ENCODE results near the gene GCK. TPM values are rescaled to one million over a fixed set of nuclear protein-coding genes. Genes with fewer than 3 reads are reported as not detected.

Gene GCK
- total RNA-seq, 1 donor from 2014 or later: 0.79 TPM

DNA sequence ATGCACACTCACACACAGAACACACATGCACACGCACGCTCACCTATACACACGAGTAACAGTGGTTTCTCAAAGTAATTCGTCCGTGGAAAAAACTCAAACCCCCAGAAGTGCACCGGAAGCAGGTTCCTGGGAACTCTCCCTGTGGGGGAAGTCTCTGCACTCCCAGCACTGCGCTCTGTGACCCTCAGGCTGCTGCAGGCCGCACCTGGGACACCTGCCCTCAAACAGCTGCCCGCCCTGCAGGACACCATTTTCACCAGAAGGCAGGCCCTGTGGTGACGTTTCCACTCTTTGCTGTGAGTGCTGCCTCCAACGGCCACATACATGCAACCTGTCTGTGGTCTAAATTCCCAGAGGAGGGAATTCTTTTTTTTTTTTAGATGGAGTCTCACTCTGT lies 32.8 kb upstream of the GCK start:
- no peak for DNase-seq

DNA sequence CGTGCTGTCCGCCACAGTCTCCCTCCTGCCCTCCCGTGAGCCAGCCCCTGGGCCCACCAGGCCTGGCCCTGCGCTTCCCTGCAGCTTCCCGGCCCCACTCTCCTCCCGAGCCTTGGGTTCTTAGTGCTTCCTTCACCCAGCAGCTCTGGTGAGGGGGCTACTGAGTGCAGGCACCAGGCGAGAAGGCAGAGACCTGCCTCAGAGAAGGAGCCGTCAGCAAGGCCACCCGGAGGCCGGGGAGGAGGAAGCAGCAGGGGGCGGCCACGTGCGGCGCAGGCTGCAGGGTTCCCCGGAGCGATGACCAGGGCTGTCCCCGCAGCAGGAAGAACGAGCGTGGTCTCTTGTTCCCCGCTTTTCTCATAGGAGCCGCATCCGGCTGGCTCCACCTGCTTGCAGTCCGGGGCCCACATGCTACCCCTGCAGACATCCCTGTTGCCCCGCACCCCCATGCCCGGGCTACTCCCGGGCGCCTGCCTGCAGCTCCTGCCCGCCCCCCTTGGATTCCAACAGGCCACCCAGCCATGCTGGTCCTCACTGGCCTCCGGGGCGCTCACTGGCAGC lies 32.1 kb upstream of the GCK start:
- DNase-seq: no peak

DNA sequence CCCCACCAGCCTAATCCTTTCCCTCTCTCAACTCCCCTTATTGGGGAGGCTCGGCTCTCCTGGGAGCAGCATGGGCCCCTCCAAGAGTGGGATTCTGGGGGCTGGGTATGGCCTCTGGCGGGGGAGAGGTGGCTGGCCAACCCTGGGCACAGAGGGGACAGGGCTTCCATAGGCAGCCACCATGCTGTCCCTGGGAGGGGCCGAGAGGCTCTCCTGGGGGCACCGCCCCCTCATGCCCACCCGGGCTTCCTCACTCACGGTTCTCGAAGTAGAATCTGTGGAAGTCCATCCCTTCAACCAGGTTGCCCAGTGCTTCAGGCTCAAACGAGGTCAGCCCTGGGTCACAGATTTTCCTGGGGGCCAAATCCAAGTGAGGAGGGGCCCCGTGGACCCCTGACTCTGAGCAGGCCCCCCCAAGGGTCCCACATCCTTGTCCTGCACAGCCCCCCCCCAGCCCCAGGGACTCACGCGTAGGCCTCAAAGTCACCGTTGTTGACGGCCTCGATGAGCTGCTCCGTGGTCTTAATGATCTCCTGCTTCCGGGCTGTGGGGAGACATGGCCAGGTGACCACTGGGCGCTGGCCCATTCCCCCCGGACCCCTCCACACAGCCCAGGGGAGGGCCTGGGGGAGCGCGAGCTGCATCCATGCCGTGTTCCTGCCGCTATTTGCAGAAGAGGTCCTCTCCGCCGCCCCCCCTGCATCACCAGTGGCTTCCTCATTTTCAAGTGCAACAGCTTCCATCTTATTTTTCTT lies 31.3 kb upstream of the GCK start:
- DNase-seq: no peak

DNA sequence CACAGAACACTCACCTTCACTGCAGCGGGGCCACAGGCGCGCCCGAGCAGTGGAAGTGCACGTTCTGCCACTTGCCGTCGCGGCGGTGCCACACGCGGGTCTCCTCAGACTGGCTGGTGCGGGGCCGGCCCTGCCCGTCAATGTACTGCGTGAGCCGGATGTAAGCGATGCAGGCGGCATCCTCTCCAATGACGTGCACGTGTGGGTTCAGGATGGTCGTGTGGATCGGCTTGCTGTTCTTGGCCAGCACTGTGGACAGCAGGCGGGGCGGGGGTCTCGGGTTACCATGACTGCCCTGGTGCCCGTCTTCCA lies 30.8 kb upstream of the GCK start:
- no peak for DNase-seq

DNA sequence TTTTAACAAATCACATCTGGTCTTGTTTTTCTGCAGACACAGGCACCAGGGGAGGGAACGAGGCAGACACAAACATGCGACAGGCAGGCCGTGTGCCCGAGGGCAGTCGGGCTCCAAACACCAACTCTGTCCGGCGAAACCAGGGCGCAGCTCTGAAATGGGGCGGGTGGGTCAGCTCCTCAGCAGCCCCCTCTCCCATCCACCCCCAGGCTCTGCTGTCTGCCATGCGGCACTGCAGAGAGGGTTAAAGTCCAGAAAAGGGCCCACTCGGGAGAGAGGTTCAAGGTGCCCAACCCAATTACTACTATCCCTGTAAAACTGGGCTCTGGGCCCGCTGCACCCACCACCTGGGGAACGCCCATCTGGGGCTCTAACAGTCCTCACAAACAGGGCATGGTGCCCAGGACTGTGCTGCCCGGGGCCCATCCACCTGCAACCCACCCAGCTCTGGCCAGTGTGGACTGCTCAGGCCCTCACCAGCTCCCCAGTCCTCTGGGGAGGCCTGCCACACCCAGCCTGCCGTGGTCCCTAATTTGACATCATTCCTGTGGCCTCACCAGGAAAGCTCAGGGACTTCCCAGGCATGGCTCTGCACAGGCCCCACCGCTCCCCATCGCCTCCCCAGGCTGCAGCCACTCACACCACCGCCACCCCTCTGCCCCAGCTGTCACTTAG lies 30.3 kb upstream of the GCK start:
- no peak for DNase-seq

DNA sequence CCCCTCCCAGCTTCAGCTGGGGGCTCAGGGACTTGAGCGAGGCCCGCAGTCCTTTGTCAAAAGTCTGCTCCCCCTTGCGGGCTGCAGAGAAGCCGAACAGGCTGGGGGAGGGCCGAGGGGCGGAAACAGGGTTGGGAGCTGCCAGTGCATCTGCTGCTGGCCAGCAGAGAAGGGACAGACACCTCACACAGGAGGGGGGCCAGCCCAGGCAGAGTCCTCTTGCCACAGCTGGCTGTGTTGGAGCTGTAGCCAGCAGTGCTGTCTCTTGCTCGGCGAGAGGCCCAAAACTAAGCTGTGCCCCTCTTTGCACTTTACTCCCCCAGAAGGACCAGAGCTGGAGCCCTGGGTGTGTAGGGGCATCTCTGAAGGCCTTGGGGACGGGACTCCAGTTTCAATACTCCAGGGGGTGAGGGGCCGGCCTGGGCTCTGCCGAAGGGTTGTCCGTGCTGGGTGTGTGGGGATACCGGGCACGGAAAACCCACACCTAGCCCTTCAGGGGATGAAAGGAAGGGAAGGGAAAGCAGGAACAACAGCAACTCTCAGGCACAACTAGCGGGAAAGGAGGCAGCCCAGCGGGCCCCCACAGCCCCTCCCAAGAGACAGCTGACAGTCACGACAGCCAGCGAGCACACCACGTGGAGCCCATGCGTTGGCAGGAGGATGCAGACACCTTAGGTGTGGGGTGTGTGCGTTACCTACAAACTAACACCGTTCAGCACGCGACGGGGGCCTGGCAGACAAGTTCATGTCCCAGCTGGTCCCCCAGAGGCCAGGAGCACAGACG lies 29.4 kb upstream of the GCK start:
- no peak for DNase-seq

DNA sequence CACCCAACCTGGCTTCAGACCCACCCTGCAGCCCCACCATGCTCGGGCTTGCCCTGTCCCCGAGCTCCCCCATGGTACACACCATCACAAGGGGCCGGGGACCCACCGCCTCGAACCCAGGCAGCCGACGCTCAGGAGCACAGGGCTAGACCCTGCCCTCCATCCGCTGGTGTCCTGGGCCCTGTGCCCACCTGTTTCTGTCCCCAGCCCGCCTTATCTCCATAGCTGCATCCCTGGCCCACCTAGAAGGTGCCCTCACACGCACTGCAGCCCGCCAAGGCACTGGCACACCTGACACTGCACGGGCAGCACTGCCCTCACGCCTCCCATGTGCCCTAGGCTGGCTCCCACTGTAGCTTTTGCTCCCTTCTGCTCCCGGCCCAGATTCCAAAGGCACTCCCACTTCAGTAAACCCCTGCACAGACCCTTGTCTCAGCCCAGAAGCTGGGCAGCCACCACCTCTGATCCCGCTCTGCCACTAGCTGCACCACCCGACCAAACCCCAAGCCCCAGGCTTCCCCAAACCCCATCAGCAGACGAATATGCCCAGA lies 28.7 kb upstream of the GCK start:
- no peak for DNase-seq

DNA sequence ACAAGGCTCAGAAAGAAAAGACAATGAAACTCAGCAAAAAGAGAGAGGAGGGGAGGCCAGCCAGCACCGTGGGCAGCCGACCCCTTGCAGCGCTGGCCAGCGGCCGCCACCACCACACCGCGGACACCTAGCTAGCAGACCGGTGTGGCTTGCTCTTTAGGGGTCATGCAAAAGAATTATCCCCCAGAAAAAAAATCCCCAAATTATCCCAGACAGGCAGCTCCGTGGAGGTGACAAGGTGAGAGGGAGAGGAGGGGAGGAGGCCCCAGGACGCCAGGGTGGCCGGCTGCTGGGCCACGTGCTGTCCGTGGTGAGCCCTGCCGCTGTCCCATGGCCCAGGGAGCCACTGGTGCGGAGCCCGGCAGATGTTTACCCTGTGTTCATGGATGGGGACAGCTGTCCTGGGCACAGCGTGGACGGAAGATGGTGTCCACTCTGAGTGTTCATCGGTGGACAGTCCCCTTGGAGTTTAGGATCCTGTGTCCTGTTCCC lies 28.0 kb upstream of the GCK start:
- DNase-seq: no peak

DNA sequence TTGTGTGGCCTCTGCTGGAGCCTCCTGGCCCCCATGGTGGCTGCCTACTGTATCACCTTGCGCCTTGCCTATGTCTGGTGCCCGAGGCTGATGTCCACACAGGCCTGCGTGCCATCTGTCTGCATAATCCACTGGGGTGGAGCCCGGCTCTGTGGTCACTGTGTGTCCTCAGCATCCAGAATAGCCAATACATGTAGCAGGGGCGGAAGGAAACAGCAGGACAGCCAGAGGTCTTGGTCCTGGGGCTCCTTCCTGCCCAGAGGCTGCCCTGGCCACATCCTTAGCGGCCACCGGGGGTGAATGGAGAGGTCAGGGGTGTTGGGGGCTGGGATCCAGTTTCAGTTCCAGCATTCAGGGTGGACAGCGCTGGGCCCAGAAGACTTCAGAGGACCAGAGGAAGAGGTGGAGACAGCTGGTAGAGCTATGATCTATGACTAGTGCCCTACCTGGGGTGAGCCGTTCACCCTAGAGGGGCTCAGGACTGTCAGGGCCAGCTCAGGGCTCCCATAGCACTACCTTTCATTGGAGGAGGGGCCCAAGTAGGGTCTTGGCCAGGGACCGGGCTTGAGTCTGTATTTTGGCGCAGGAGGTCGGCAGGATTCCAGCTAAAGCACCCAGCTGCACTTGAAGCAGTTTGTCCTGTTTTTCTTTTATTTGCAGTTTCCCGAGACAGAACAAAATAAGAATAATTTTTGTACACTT lies 27.4 kb upstream of the GCK start:
- no peak for DNase-seq

DNA sequence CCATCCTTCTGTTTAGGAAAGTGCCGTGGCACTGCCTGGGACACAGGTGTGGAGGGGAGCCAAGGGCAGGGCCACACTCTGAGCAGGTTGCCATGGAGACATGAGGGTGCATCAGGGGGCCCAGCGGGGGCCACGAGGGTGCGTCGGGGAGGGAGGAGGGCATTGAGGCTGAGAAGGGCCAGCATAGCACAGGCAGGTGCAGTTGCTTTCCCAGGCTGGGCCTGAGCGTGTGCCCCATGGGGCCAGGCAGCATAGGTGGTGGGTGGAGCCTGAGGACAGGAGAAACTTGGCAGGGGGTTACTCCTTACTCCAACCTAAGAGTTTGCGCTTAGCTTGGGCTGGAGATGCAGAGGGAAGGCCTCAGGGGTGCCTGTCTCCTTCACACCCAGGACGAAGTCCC lies 26.8 kb upstream of the GCK start:
- DNase-seq: no peak

DNA sequence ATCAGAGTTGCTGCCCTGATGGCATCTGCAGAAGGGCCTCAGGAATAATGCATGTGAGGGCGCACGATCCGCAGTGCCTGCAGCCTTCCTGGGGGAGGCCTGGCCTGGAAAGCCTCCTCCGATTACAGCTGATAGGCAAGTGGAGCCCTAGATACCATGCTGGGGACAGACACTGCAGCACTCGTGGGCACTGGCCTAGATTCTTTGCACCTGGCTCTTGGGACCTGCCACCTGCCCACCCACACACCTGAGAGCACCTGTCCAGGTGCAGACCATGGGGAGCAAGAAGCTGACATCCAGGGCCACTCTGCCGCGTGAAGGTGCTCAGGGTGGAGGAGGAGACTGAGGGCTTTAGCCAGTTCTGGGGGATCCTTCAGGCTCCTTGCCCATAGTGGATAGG lies 26.3 kb upstream of the GCK start:
- no peak for DNase-seq

DNA sequence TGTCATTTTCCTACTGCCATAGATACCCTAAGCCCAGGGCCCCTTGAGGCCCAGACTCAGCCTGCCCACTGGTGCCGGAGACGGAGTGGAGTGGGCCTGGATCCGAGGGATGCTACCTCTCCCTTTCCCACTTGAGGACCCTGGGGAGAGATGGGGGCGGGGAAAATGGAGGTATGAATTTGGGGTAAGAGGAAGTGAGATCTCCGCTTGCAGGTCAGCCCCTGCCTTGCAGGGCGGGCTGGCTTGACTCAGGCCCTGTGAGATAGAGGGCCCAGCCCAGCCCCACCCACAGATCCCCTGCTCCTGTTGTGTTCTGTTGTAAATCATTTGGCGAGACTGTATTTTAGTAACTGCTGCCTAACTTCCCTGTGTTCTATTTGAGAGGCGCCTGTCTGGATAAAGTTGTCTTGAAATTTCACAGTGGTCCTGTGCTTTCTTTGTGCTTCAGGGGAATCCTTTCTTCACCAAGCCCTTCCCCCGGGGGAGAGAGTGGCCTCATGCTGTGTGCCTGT lies 24.7 kb upstream of the GCK start:
- DNase-seq: no peak

DNA sequence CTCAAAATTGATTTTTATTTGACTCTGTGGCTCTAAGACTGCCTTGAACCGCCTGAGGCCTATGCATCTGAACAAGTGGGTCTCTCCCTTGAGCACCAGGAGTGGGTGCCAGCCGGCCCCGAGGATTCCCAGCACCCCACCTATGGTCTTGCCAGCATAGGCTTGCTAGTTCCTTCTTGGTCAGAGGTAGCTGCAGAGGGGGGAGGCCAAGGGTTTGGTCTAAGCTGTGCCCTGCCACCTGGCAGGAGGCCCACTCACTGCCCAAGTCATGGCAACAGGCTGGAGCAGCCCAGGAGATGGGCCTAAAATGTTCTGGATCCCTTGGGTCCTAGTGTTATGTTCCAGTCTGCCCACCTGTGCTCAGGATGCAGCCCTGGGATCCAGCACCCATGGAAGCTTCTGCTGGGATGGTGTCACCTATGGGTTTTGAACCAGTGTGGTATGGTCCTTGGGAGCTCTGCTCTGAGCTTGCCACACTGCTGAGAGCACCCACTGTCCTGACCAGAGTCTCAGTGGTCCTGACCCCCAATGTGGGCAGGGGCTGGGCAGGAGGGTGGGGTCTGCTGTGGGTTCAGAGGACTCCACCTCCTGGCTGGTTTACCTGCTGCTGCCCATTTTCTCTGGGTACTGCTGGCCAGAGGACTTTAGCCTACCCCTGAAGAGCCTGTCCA lies 24.1 kb upstream of the GCK start:
- DNase-seq: no peak

DNA sequence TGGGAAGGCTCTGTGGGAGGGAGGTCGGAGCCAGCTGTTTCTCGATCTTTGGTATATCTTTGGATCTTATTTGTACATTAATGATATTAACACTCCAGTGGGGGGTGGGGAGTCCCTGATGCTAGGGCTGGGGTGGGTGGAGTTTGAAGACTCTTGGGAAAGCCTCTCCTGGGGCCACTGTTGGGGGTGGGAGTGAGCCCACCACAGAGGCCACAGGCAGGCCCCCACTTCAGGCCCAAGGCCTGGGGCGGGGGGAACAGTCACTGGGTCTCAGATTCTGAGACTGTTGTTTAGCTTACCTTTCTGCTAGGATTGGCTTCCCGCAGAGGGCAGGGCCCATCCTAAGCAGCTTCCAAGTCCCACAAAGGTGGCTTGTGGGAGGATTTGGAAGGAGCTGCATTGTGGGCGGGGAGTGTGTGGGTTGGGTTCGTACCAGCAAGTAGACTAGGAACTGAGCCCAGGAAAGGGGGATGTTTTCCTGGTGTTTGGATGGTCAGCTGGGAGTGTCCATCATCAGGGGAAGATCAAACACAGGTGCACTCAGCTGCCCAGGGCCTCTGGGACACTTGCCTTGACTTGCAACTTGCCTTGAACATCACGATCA lies 23.4 kb upstream of the GCK start:
- DNase-seq: no peak

DNA sequence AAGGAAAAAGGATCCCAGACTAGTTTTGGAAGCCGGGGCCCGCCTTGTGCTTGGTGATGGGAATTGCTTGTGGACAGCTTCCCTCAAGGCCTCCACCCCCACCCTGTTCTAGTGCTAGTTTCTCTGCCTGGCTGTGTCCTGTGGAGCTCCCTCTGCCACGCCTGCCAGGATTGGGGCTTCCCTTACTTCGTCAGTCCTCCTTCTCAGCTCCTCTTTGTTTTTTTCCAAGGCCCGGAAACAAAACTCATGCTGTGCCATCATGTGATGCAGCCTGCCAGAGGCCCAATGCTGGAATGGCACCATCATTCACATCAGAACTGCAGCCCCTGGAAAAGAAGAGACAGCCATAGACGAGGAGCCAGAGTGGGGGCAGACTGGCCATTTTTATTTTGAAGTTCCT lies 22.8 kb upstream of the GCK start:
- no peak for DNase-seq

DNA sequence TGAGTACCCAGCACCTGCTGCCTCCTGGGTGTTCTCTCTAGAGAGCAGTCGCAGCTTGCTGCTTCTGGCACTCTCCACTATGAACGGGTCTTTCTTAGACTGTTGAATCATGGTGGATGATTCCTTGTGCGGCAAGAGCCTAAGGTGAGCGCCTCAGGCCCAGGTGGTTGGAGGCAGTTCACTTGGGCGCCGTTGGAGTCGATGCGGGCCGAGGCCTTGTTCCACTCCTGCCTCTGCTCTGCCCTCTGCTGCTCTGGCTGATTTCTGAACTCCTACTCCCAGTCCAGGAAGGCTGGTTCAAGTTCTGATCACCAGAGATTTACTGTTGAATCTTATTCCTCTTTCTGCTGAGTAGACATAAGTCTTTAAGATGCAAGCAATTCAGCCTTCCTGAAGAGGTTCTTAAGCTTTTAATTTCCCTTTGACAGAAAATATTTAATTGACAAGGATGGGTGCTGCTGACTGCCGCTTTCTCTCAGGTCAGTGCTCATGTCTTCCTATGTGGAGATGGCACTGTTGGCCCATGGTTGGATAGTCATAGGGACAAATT lies 22.0 kb upstream of the GCK start:
- no peak for DNase-seq

DNA sequence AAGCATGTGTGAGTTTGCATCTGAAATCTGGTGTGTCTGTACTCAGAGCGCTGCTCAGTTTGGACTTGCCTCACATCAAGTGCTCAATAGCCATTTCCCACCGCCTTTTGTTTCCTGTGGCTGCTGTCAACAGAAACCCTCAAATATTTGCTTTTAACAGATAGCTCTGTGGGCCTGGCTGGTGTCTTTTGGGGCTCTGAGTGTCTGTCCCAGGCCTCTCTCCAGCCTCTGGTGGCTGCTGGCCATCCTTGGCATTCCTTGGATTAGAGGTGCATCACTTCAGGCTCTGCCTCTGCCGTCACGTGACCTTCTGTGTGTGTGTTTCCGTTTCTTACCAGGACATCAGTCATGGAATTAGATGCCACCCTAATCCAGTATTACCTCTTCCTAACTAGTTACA lies 20.9 kb upstream of the GCK start:
- no peak for DNase-seq

DNA sequence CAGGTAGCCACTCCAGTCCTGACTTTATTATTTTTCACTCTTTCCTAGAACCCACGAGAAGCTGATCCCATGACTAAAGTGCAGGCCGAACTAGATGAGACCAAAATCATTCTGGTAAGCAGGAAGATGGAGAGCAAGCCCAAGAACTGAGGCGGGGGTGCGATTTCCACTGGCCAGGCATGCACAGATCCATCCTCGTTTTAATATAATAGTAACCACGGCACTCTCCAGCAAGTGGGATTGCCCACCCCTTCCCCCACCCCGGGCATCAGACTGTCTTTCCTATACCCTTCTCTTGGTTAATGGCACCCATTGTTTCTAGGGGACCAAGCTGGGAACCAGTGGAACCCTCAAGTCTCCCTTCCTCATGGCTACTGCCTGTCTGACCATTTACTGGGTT lies 18.8 kb upstream of the GCK start:
- no peak for DNase-seq

DNA sequence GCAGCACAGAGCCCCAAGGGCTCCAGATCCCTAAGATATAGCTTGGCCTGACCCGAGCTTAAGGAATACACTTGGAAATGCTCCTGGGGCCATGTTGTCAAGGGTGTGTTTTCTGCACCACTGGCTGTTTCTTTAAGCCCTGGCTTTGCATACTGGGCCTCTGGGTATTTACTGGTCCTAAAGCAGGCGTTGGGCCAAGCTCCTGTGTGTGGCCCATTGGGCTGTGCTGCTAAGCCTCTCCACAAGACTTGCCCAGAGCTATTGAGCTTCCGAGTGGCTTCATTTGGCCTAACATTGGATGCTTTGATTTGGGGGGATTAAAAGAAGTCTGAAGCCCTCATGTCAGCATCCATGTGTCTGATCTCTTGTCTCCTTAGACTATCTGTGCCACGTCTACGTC lies 16.8 kb upstream of the GCK start:
- no peak for DNase-seq

DNA sequence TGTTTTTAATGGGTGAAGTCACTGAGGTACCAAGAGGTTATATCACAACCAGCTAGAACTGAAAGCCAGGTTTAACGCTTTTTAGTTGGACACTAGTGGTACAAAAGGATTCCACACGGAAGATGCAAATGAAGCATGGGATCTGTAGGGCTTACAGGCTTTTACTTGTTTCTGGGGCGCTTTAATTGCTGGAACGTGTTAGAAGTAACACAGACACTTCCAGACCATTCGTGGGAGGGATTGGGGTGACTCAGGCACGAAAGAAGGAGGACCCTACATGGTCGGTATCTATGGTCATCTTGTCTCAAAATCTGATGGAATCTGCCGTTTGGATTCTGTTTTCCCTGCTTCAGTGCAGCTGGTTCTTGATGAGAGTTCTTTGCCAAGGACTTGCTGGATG lies 12.6 kb upstream of the GCK start:
- no peak for DNase-seq

All from skin of body (tissue), 2 donors.